ENCODE measurements around the gene RPS6KC1. TPM values are rescaled to one million over a fixed set of nuclear protein-coding genes. Genes with fewer than 3 reads are reported as not detected.

Gene RPS6KC1
- total and polyA plus RNA-seq, 9 donors, result 6.8 to 24.6 (median 18.8) TPM

- H3K27ac ChIP-seq, result no peak overlapping the region
- no peak for DNase-seq
- H3K4me3 ChIP-seq, result no peak overlapping the region
- TF ChIP-seq POLR2A (IDR thresholded peaks at IDR 0.05), result no peak
- TF ChIP-seq CTCF (IDR thresholded peaks at IDR 0.05), result no peak
- TF ChIP-seq EP300 (IDR thresholded peaks at IDR 0.05), result no peak
- H3K9me3 ChIP-seq, result no peaks in the 10 kb centered on the region
- no peaks in the 10 kb centered on the region for H3K4me1 ChIP-seq (ENCODE audit: insufficient read depth)
- WGBS, 3 donors, result 86 to 95% (median 89%) methylated on average over 2 of the region's 2 CpGs
- intact Hi-C loops (cut with DNase I), result no loop called here
- H3K36me3 ChIP-seq, result no peaks in the 10 kb centered on the region
- H3K27me3 ChIP-seq, result no peaks in the 10 kb centered on the region
These were observed 15.3 kb downstream of the RPS6KC1 start for GRCh38 chr1:213066363-213066762.

GRCh38 chr1:213067352-213067751 lies 16.3 kb downstream of the RPS6KC1 start:
- H3K27ac ChIP-seq, result no peak overlapping the region
- H3K4me3 ChIP-seq, result no peak overlapping the region
- H3K36me3 ChIP-seq, result no peaks in the 10 kb centered on the region
- H3K9me3 ChIP-seq, result no peaks in the 10 kb centered on the region
- no peaks in the 10 kb centered on the region for H3K27me3 ChIP-seq
- DNase-seq, result no peak
- intact Hi-C loops (cut with DNase I), result no loop called here
- 74 to 85% (median 82%) methylated on average over 1 of the region's 1 CpG for WGBS, 3 donors
- TF ChIP-seq CTCF (IDR thresholded peaks at IDR 0.05) (no peak), EP300 (IDR thresholded peaks at IDR 0.05) (no peak), POLR2A (IDR thresholded peaks at IDR 0.05) (no peak)
- H3K4me1 ChIP-seq (ENCODE audit: insufficient read depth), result no peaks in the 10 kb centered on the region

- intact Hi-C loops (cut with DNase I), result no loop called here
- H3K4me3 ChIP-seq, result no peak overlapping the region
- H3K9me3 ChIP-seq, result no peaks in the 10 kb centered on the region
- TF ChIP-seq EP300 (IDR thresholded peaks at IDR 0.05), result no peak
- TF ChIP-seq CTCF (IDR thresholded peaks at IDR 0.05), result no peak
- TF ChIP-seq POLR2A (IDR thresholded peaks at IDR 0.05), result no peak
- DNase-seq, result no peak
- H3K27ac ChIP-seq, result no peak overlapping the region
- no peaks in the 10 kb centered on the region for H3K4me1 ChIP-seq (ENCODE audit: insufficient read depth)
- no peaks in the 10 kb centered on the region for H3K27me3 ChIP-seq
- 38 to 42% (median 38%) methylated on average over 2 of the region's 2 CpGs for WGBS, 3 donors
- H3K36me3 ChIP-seq, result no peaks in the 10 kb centered on the region
These were observed 19.4 kb downstream of the RPS6KC1 start for GRCh38 chr1:213070406-213070805.

- no peak for TF ChIP-seq POLR2A (IDR thresholded peaks at IDR 0.05)
- no peak for TF ChIP-seq EP300 (IDR thresholded peaks at IDR 0.05)
- TF ChIP-seq CTCF (IDR thresholded peaks at IDR 0.05), result no peak
- Histone ChIP-seq H3K4me3 (no peak overlapping the region), H3K27ac (no peak overlapping the region), H3K36me3 (no peaks in the 10 kb centered on the region), H3K4me1 (ENCODE audit: insufficient read depth) (no peaks in the 10 kb centered on the region), H3K9me3 (no peaks in the 10 kb centered on the region), H3K27me3 (no peaks in the 10 kb centered on the region)
- intact Hi-C loops (cut with DNase I), result no loop called here
- 96% methylated on average over 2 of the region's 2 CpGs for WGBS, 3 donors
- no peak for DNase-seq
These were observed 24.7 kb downstream of the RPS6KC1 start for GRCh38 chr1:213075725-213076124.

Data from ovary (tissue), 9 donors.